ENCODE measurements around the gene MYB. TPM values are rescaled to one million over a fixed set of nuclear protein-coding genes. Genes with fewer than 3 reads are reported as not detected.

The MYB gene
- total RNA-seq, 2 experiments from 2014 or later: 50.9 to 53.6 TPM

DNA sequence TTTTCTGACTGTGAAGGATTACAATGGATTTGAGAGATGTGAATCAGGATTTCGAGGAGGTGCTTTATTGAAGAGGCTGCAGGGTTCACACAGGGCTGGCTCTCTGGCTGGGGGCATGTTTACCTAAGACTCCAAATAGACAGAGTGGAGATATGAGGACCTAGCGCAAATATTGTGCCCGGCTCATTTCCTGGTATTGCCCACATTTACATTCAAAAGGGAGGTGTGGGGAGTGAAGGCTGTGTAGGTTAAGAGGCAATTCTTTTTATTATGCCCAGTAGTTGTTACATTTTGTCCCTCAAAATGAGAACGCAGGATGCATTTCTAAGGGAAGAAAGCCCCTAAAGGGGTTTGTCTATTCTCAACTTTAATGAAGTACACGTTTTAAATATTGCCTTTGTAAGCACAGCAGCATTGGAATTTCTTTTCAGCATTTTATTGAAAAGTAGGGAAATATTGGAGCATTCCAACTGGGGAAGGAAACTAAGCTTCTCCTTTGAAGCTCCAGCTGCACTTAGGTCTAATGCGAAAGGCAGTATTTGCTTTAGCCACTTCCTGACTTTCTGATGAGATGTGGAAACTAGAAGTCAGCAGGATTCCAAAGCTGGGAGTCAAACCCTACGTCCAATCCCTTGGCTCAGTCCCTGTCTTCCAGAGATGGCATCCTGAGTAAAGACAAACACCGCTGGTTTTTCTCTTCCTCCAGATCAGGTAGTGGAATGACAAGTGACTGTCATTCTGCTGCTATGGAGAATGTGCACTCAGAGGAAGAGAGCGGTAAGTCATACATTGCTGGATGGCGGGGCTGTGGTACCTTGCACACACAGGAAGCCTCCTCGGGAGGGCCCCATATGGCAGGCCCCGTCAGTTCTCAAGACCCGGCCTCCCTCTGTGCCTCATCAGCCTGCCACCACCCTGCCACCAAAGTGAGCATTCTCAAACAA, 70.7 kb downstream of the MYB start:
- H3K4me1 Mint-ChIP-seq (ENCODE audit: low read depth): no peaks in the 10 kb centered on the region
- peak; percentile 40 for DNase-seq
- no peak overlapping the region for H3K27ac Mint-ChIP-seq

DNA sequence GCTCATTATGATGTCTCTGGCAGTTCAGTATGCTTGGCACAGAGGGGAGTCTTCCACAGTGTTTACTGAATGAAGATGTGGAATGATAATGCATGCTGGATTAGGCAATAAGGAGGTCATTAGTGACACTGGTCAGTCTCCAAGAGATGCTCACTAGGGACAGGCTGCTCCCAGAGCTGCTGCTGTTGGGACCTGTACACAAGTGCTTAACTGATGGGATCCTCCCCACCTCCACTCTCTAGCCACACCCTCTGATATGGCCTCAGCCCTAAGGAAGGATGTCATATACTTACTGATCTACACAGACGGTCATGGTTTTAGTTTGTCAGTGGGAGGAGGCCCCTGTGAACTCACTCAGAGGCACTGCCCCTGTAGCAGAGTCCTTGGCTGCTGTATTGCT, 73.4 kb downstream of the MYB start:
- H3K27me3 Mint-ChIP-seq: no peaks in the 10 kb centered on the region
- intact Hi-C loops (cut with micrococcal nuclease): no loop called here
- CTCF ChIA-PET: no interaction called here
- H3K4me3 Mint-ChIP-seq: no peak overlapping the region
- no peak overlapping the region for H3K27ac Mint-ChIP-seq
- H3K9me3 Mint-ChIP-seq: no peaks in the 10 kb centered on the region
- H3K4me1 Mint-ChIP-seq (ENCODE audit: low read depth): no peaks in the 10 kb centered on the region
- ATAC-seq (no peak), DNase-seq (no peak)
- TF ChIP-seq, protein P1, sequence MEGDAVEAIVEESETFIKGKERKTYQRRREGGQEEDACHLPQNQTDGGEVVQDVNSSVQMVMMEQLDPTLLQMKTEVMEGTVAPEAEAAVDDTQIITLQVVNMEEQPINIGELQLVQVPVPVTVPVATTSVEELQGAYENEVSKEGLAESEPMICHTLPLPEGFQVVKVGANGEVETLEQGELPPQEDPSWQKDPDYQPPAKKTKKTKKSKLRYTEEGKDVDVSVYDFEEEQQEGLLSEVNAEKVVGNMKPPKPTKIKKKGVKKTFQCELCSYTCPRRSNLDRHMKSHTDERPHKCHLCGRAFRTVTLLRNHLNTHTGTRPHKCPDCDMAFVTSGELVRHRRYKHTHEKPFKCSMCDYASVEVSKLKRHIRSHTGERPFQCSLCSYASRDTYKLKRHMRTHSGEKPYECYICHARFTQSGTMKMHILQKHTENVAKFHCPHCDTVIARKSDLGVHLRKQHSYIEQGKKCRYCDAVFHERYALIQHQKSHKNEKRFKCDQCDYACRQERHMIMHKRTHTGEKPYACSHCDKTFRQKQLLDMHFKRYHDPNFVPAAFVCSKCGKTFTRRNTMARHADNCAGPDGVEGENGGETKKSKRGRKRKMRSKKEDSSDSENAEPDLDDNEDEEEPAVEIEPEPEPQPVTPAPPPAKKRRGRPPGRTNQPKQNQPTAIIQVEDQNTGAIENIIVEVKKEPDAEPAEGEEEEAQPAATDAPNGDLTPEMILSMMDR (IDR thresholded peaks at IDR 0.05): no peak
- no peaks in the 10 kb centered on the region for H3K36me3 Mint-ChIP-seq (ENCODE audit: low read depth)
- POLR2A ChIA-PET: no interaction called here

More for the DNA sequence above, 70.7 kb downstream of the MYB start:
- TF ChIP-seq, protein P1 (IDR thresholded peaks at IDR 0.05): no peak
- H3K4me3 Mint-ChIP-seq: no peak overlapping the region
- no peaks in the 10 kb centered on the region for H3K36me3 Mint-ChIP-seq (ENCODE audit: low read depth)
- POLR2A ChIA-PET: no interaction called here
- H3K9me3 Mint-ChIP-seq: no peaks in the 10 kb centered on the region
- CTCF ChIA-PET: no interaction called here
- intact Hi-C loops (cut with micrococcal nuclease): no loop called here
- H3K27me3 Mint-ChIP-seq: no peaks in the 10 kb centered on the region
- peak; percentile 69 for ATAC-seq

DNA sequence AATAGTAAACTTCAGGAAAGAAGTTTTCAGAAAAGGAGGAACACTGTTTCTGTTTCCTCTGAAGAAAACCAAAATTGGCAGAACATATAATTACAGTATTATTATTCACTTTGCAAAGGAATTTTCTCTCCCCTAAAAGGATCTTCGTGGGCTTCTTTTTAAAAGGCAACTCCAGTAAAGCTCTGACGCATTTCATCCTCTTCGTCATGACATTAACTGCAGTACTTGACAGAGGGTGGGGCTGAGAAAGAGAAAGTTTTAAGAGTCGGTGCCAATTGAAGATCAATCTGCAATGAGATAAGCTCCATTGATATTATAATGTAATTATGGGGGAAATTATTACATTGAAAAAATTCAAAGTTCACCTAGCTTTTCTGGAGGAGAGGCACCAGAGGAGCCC, 75.8 kb downstream of the MYB start:
- Mint-ChIP-seq H3K36me3 (ENCODE audit: low read depth) (no peaks in the 10 kb centered on the region), H3K27me3 (no peaks in the 10 kb centered on the region)
- intact Hi-C loops (cut with micrococcal nuclease): no loop called here

DNA sequence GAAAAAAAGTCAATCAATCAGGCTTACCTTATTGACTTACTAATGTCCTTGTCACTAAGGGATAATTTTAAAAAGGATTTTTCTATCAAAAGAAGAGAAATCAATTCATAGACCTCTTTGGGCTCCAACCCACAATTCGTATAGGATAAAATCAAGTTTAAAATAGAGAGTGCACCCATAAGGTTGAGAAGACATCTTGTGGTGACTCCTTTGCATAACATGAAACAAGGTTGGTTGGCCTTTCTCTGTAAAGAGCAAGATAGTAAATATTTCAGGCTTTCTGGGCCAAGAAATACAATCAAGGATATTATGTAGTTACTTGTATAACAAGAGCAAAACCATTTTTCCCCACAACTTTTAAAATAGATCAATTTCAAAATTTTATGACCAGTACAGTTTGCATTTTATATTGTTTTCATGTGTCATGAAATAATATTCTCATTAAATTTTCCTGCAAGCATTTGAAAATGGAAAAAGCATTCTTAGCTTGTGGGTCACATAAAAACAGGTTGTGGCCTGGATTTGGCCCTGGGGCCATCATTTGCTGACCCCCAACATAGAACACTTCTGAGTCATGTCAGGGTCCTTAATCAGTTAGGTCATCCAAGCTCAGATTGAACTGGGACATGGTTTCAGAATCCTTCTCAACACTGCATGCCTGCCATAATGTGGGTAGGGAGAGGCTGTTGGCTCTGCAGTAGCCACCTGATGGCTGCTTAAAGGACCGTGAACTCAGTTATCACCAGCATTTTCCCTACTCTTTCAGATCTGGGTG, 76.7 kb downstream of the MYB start:
- TF ChIP-seq, protein P1 (IDR thresholded peaks at IDR 0.05): no peak
- Mint-ChIP-seq H3K27me3 (no peaks in the 10 kb centered on the region), H3K27ac (no peak overlapping the region), H3K4me3 (no peak overlapping the region), H3K4me1 (ENCODE audit: low read depth) (no peaks in the 10 kb centered on the region), H3K9me3 (no peaks in the 10 kb centered on the region), H3K36me3 (ENCODE audit: low read depth) (no peaks in the 10 kb centered on the region)
- ChIA-PET CTCF (interaction anchor here (1.6 to 2.9 kb wide), 2 partner anchors 10 to 16 kb away, joined by 5 to 14 read pairs; no protein-coding TSS in a partner anchor), POLR2A (interaction anchor here (0.9 to 1.0 kb wide), 2 partner anchors 15 to 22 kb away, joined by 3 to 4 read pairs; no protein-coding TSS in a partner anchor)
- ATAC-seq (no peak), DNase-seq (no peak)
- intact Hi-C loops (cut with micrococcal nuclease): no loop called here

More for the DNA sequence above, 75.8 kb downstream of the MYB start:
- DNase-seq (no peak), ATAC-seq (no peak)
- H3K27ac Mint-ChIP-seq: no peak overlapping the region
- H3K4me1 Mint-ChIP-seq (ENCODE audit: low read depth): no peaks in the 10 kb centered on the region
- TF ChIP-seq, protein P1 (IDR thresholded peaks at IDR 0.05): no peak
- H3K4me3 Mint-ChIP-seq: no peak overlapping the region
- CTCF ChIA-PET: interaction anchor here (2.9 kb wide), 1 partner anchor 11 kb away, joined by 14 read pairs; no protein-coding TSS in a partner anchor
- POLR2A ChIA-PET: no interaction called here
- no peaks in the 10 kb centered on the region for H3K9me3 Mint-ChIP-seq

All from activated CD8-positive, alpha-beta T cell treated with anti-CD3 and anti-CD28 coated beads for 36 hours (primary cell).